HG02840 (cell line): ENCODE measurements around the gene RASL10B.

Experiments used
- ATAC-seq: cut with Tn5 transposase; IDR thresholded peaks from one replicate; pipeline ENCODE4 v1.9.1; 2021; ENCODE audit warnings: mild to moderate bottlenecking, moderate library complexity, moderate number of reproducible peaks; ENCODE audit not compliant: unreplicated experiment, low FRiP score

The RASL10B gene

GRCh38 chr17:35790841-35791240, 59.4 kb downstream of the RASL10B start:
- no peak for ATAC-seq

- no peak for ATAC-seq
These were observed 60.4 kb downstream of the RASL10B start for GRCh38 chr17:35791681-35792350.
